H1 (cell line): ENCODE measurements around the gene ATPAF1. TPM values are rescaled to one million over a fixed set of nuclear protein-coding genes. Genes with fewer than 3 reads are reported as not detected.

Experiments used
- CTCF ChIA-PET: fragments of 300-600 bp; sonication (Branson Sonifier 250); formaldehyde crosslinking; loops from one replicate; lab custom pipeline; 2021; ENCODE audit not compliant: partially characterized antibody; lab: Charles Lee
- POLR2A ChIA-PET: fragments of 300-600 bp; sonication (Branson Sonifier 250); formaldehyde crosslinking; loops from one replicate; lab custom pipeline; 2021; ENCODE audit warnings: inconsistent platforms; ENCODE audit not compliant: partially characterized antibody; lab: Charles Lee
- DNase-seq, 2 experiments: peaks; one replicate each; pipeline versions ENCODE4 v3.0.0 to v3.0.0-alpha.2; 2010 to 2022; ENCODE audit warnings: low spot score in 2 of 2, low read depth in 1 of 2, mixed read lengths in 1 of 2
- FAIRE-seq: peaks from 2 replicates; lab custom pipeline; 2011; peaks lifted over from hg19 to GRCh38; lab: Jason Lieb, UNC
- H2AFZ ChIP-seq: 2 replicates; pipeline ENCODE4 v1.8.1; 2012; ENCODE audit warnings: low read length, inconsistent platforms
- H2AK5ac ChIP-seq: 2 replicates; pipeline ENCODE4 v1.6.1; 2013; ENCODE audit warnings: low read depth, low read length
- H2BK120ac ChIP-seq: replicated peaks from 2 replicates; pipeline ENCODE3; 2013; ENCODE audit warnings: low read depth, low read length, inconsistent platforms
- H2BK12ac ChIP-seq: 2 replicates; pipeline ENCODE4 v1.6.1; 2013; ENCODE audit warnings: low read depth, low read length
- H2BK15ac ChIP-seq: 2 replicates; pipeline ENCODE4 v1.6.1; 2013; ENCODE audit warnings: low read length
- H2BK20ac ChIP-seq: 2 replicates; pipeline ENCODE4 v1.6.1; 2013; ENCODE audit warnings: low read length
- H2BK5ac ChIP-seq: 2 replicates; pipeline ENCODE4 v1.6.1; 2013; ENCODE audit warnings: low read depth, low read length
- H3K14ac ChIP-seq: 2 replicates; pipeline ENCODE4 v1.6.1; 2013; ENCODE audit warnings: inconsistent platforms; ENCODE audit not compliant: insufficient read length
- H3K18ac ChIP-seq: 2 replicates; pipeline ENCODE4 v1.6.1; 2013; ENCODE audit warnings: low read length; ENCODE audit errors: extremely low read depth
- H3K23ac ChIP-seq: 2 replicates; pipeline ENCODE4 v1.6.1; 2013; ENCODE audit warnings: inconsistent platforms; ENCODE audit not compliant: insufficient read length
- H3K23me2 ChIP-seq: 2 replicates; pipeline ENCODE4 v1.6.1; 2013; ENCODE audit warnings: low read depth, low read length
- H3K27ac ChIP-seq: 2 replicates; pipeline ENCODE4 v1.6.1; 2011; ENCODE audit warnings: low read depth, low read length, inconsistent platforms
- H3K27me3 ChIP-seq, 4 experiments: replicated peaks in 1 of 4; 1 replicate in 1 of 4; 2 replicates in 3 of 4; pipeline versions ENCODE4 v1.6.1 to v1.8.1; 2011 to 2013; ENCODE audit warnings: low read length in 3 of 4, mild to moderate bottlenecking in 3 of 4, inconsistent platforms in 2 of 4, mixed read lengths in 2 of 4, moderate library complexity in 1 of 4; ENCODE audit not compliant: control insufficient read depth in 3 of 4, insufficient read depth in 3 of 4; ENCODE audit errors: extremely low read depth in 1 of 4
- H3K36me3 ChIP-seq, 4 experiments: 2 replicates each; pipeline versions ENCODE4 v1.6.1 to v1.8.1; 2011 to 2013; ENCODE audit warnings: mild to moderate bottlenecking in 4 of 4, low read length in 3 of 4, moderate library complexity in 2 of 4, control low read depth in 1 of 4, inconsistent platforms in 1 of 4; ENCODE audit not compliant: insufficient read depth in 4 of 4, control insufficient read depth in 2 of 4
- H3K4ac ChIP-seq: replicated peaks from 2 replicates; pipeline ENCODE3; 2013; ENCODE audit warnings: low read length, low read depth, mixed read lengths, inconsistent platforms; ENCODE audit not compliant: insufficient read length
- H3K4me1 ChIP-seq, 4 experiments: replicated peaks in 1 of 4; 1 replicate in 1 of 4; 2 replicates in 3 of 4; pipeline versions ENCODE4 v1.6.1 to v1.8.1; 2011 to 2013; ENCODE audit warnings: low read length in 3 of 4, inconsistent platforms in 2 of 4, mixed read lengths in 1 of 4; ENCODE audit not compliant: insufficient read depth in 4 of 4, control insufficient read depth in 3 of 4
- H3K4me2 ChIP-seq, 2 experiments: 2 replicates each; pipeline versions ENCODE4 v1.6.1 to v1.8.1; 2011 to 2013; ENCODE audit warnings: low read depth in 2 of 2, low read length in 2 of 2, control low read depth in 1 of 2, inconsistent platforms in 1 of 2, mild to moderate bottlenecking in 1 of 2; ENCODE audit not compliant: insufficient read depth in 1 of 2
- H3K4me3 ChIP-seq, 4 experiments: fragments of 200-600, 300-600 bp in 1 of 4; sonication (generic), shearing (Covaris generic), sonication (Bioruptor Twin) in 1 of 4; 2 replicates each; pipeline versions ENCODE4 v1.5.1 to v1.8.1; 2011 to 2016; ENCODE audit warnings: low read length in 4 of 4, low read depth in 3 of 4, control low read depth in 2 of 4, inconsistent platforms in 2 of 4, mild to moderate bottlenecking in 2 of 4, mixed read lengths in 1 of 4, moderate library complexity in 1 of 4; ENCODE audit not compliant: insufficient read depth in 2 of 4; ENCODE audit errors: extremely low read depth in 1 of 4
- H3K56ac ChIP-seq: replicated peaks from 2 replicates; pipeline ENCODE3; 2013; ENCODE audit warnings: low read depth, mild to moderate bottlenecking, mixed read lengths, low read length, inconsistent platforms; ENCODE audit not compliant: insufficient read length
- H3K79me1 ChIP-seq: 2 replicates; pipeline ENCODE4 v1.6.1; 2013; ENCODE audit warnings: low read depth, low read length, control low read depth
- H3K79me2 ChIP-seq, 2 experiments: 2 replicates each; pipeline versions ENCODE4 v1.6.1 to v1.8.1; 2012 to 2013; ENCODE audit warnings: low read length in 2 of 2, mild to moderate bottlenecking in 2 of 2, inconsistent platforms in 1 of 2; ENCODE audit not compliant: insufficient read depth in 2 of 2, control insufficient read depth in 1 of 2
- H3K9ac ChIP-seq, 4 experiments: replicated peaks in 1 of 4; 1 replicate in 1 of 4; 2 replicates in 3 of 4; pipeline versions ENCODE4 v1.6.1 to v1.8.1; 2011 to 2013; ENCODE audit warnings: low read depth in 3 of 4, low read length in 3 of 4, control low read depth in 2 of 4, mild to moderate bottlenecking in 2 of 4, moderate library complexity in 2 of 4, inconsistent platforms in 1 of 4; ENCODE audit errors: extremely low read depth in 1 of 4
- H3K9me3 ChIP-seq, 2 experiments: 2 replicates each; pipeline versions ENCODE4 v1.6.1 to v1.8.1; 2012 to 2013; ENCODE audit warnings: mild to moderate bottlenecking in 2 of 2, moderate library complexity in 2 of 2, control low read depth in 1 of 2, inconsistent platforms in 1 of 2, low read depth in 1 of 2, low read length in 1 of 2, mixed read lengths in 1 of 2; ENCODE audit not compliant: insufficient read depth in 2 of 2
- H4K20me1 ChIP-seq, 2 experiments: replicated peaks in 1 of 2; 2 replicates each; pipeline versions ENCODE3 to v1.8.1; 2011 to 2013; ENCODE audit warnings: inconsistent platforms in 2 of 2, low read length in 2 of 2, mild to moderate bottlenecking in 1 of 2; ENCODE audit not compliant: insufficient read depth in 2 of 2, control insufficient read depth in 1 of 2
- H4K5ac ChIP-seq: 2 replicates; pipeline ENCODE4 v1.6.1; 2013; ENCODE audit warnings: low read length, low read depth, mixed read lengths, inconsistent platforms; ENCODE audit not compliant: insufficient read length
- H4K8ac ChIP-seq: 2 replicates; pipeline ENCODE4 v1.8.0; 2013; ENCODE audit warnings: mild to moderate bottlenecking, moderate library complexity, low read length, inconsistent platforms; ENCODE audit not compliant: insufficient read depth; ENCODE audit errors: extremely low read depth
- H4K91ac ChIP-seq: replicated peaks from 2 replicates; pipeline ENCODE3; 2013; ENCODE audit warnings: low read length, mixed read lengths, inconsistent platforms; ENCODE audit not compliant: insufficient read length
- EP300 ChIP-seq, 2 experiments: IDR thresholded peaks; 1 replicate in 1 of 2; 2 replicates in 1 of 2; pipeline ENCODE4 v1.6.1; 2011 to 2012; ENCODE audit warnings: low read depth in 2 of 2, low read length in 2 of 2, mild to moderate bottlenecking in 2 of 2, borderline replicate concordance in 1 of 2, inconsistent platforms in 1 of 2, moderate library complexity in 1 of 2
- HDAC2 ChIP-seq, 2 experiments: fragments of 300-600 bp in 1 of 2; sonication (generic) in 1 of 2; IDR thresholded peaks; 2 replicates each; pipeline ENCODE4 v1.6.1; 2011 to 2012; ENCODE audit warnings: low read depth in 2 of 2, low read length in 2 of 2, mild to moderate bottlenecking in 2 of 2, moderate library complexity in 2 of 2, borderline replicate concordance in 1 of 2, inconsistent platforms in 1 of 2
- JUN ChIP-seq: IDR thresholded peaks from 2 replicates; pipeline ENCODE4 v1.6.1; 2011; ENCODE audit warnings: low read depth, mild to moderate bottlenecking, improper control_type of control experiment, low read length
- POU5F1 ChIP-seq: IDR thresholded peaks from 2 replicates; pipeline ENCODE4 v1.6.1; 2011; ENCODE audit warnings: low read depth, mild to moderate bottlenecking, low read length, moderate library complexity
- RXRA ChIP-seq: IDR thresholded peaks from 2 replicates; pipeline ENCODE4 v1.6.1; 2011; ENCODE audit warnings: low read depth, mild to moderate bottlenecking, low read length, moderate library complexity; ENCODE audit not compliant: insufficient read depth
- SIRT6 ChIP-seq: IDR thresholded peaks from one replicate; pipeline ENCODE4 v1.7.1; 2012; ENCODE audit warnings: low read length, inconsistent platforms
- ZNF274 ChIP-seq: IDR thresholded peaks from 2 replicates; pipeline ENCODE4 v1.7.0; 2012; ENCODE audit warnings: low read length, borderline replicate concordance; ENCODE audit errors: extremely low read depth
- WGBS, 2 experiments: shearing (Covaris generic) in 1 of 2; methylation state at CpG; one replicate each; pipeline versions ENCODE4 v1.1.6 to v1.1.7; 2013 to 2015; ENCODE audit warnings: low lambda C conversion rate in 2 of 2, mixed read lengths in 2 of 2, inconsistent platforms in 1 of 2, low coverage in 1 of 2, missing lambda C conversion rate in 1 of 2; ENCODE audit not compliant: insufficient replicate concordance in 2 of 2, insufficient coverage in 1 of 2, insufficient read length in 1 of 2; ENCODE audit errors: extremely low coverage in 1 of 2, missing lambda C conversion rate in 1 of 2; 5-methylcytosine and 5-hydroxymethylcytosine counted together
- polyA plus RNA-seq, 7 experiments: library from polyadenylated mRNA; depleted of rRNA in 3 of 7; stranded (reverse) in 5 of 7; unstranded in 2 of 7; fragments of >200 nt in 5 of 7; fragments of 200-250 nt in 2 of 7; gene quantifications; 1 replicate in 5 of 7; 2 replicates in 1 of 7; 4 replicates in 1 of 7; pipeline versions ENCODE4 v1.2.1 to v1.2.3, GENCODE V29; 2011 to 2013; ENCODE audit warnings: missing spikeins in 2 of 7, mixed read lengths in 2 of 7
- total RNA-seq: library from RNA; stranded (reverse); fragmentation: NEBNext Ultra II Directional; extraction: Animal tissue kit (Norgen Biotek cat#: 25700); gene quantifications from 2 replicates; pipeline ENCODE4 v1.2.1, GENCODE V29; 2021

Gene ATPAF1
- total and polyA plus RNA-seq, 2 of the 8 experiments (the other 6 are each of a cell fraction or from before 2014, with no cell fraction given), result 46.7 to 55.9 TPM

GRCh38 chr1:46583494-46583893, 84.7 kb downstream of the ATPAF1 start:
- Histone ChIP-seq H2BK15ac (no peak overlapping the region), H2BK12ac (no peak overlapping the region), H2AK5ac (no peak overlapping the region), H3K79me2 (no peaks in the 10 kb centered on the region), H3K4me3 (no peak overlapping the region), H3K23me2 (no peaks in the 10 kb centered on the region), H3K23ac (no peak overlapping the region), H4K5ac (no peak overlapping the region), H2BK5ac (no peak overlapping the region), H3K9ac (no peak overlapping the region), H2BK120ac (no peak overlapping the region), H3K9me3 (no peaks in the 10 kb centered on the region), H3K56ac (no peak overlapping the region), H4K8ac (no peak overlapping the region), H3K36me3 (peaks cover 0 to 9% (median 0%) of the 10 kb centered on the region in 4 experiments; a peak in 2 of 8 replicates), H4K91ac (no peak overlapping the region), H3K18ac (no peak overlapping the region), H3K27me3 (no peaks in the 10 kb centered on the region), H3K27ac (no peak overlapping the region), H3K4ac (no peak overlapping the region), H4K20me1 (no peaks in the 10 kb centered on the region), H3K79me1 (no peaks in the 10 kb centered on the region), H3K14ac (no peak overlapping the region), H2BK20ac (no peak overlapping the region), H3K4me2 (no peak overlapping the region), H3K4me1 (peaks cover 0 to 3% (median under 1%) of the 10 kb centered on the region in 4 experiments; a peak in 1 of 7 replicates), H2AFZ (no peak overlapping the region)
- no peak for DNase-seq
- POLR2A ChIA-PET, result interaction anchor here (1.1 kb wide), 1 partner anchor 20 kb away, joined by 3 read pairs; the partner anchor contains the start of gene MKNK1
- TF ChIP-seq JUN (no peak), RXRA (no peak), SIRT6 (no peak), ZNF274 (no peak), EP300 (IDR thresholded peaks at IDR 0.05; ENCODE audit: borderline replicate concordance in 1 of 2, low read depth in 2 of 2, low read length in 2 of 2) (no peak), POU5F1 (no peak), HDAC2 (IDR thresholded peaks at IDR 0.05; ENCODE audit: borderline replicate concordance in 1 of 2, low read depth in 2 of 2, low read length in 2 of 2) (no peak)
- 87% methylated on average over 5 of the region's 5 CpGs; no CpG with 5 or more reads in 1 of the 2 experiments for WGBS, 2 experiments
- CTCF ChIA-PET, result interaction anchor here (0.8 to 8.2 kb wide), 6 partner anchors 12 to 590 kb away, joined by 3 to 52 read pairs (median 4); partner anchors contain the start of gene MKNK1
- no peak for FAIRE-seq
